WTC11 (cell line): ENCODE measurements around the gene PTPRN2. TPM values are rescaled to one million over a fixed set of nuclear protein-coding genes. Genes with fewer than 3 reads are reported as not detected.

ENCODE experiments used
- ATAC-seq: fragments of 200-7000 bp; cut with Tn5 transposase; 2 replicates; pipeline ENCODE4 v1.10.0; 2021; ENCODE audit warnings: mild to moderate bottlenecking, moderate library complexity
- CTCF ChIA-PET: fragments of 300-600 bp; sonication (Branson Sonifier 250); formaldehyde crosslinking; loops from one replicate; lab custom pipeline; 2021; ENCODE audit warnings: antibody characterized with exemption; lab: Charles Lee
- POLR2A ChIA-PET: fragments of 350-600 bp; sonication (Branson Sonifier 250); formaldehyde crosslinking; loops from one replicate; lab custom pipeline; 2021; ENCODE audit warnings: antibody characterized with exemption; lab: Charles Lee
- DNase-seq: peaks from one replicate; pipeline ENCODE4 v3.0.0; 2021; ENCODE audit warnings: low spot score
- H3K27ac Mint-ChIP-seq: 2 replicates; pipeline ENCODE4 v1.8.0; 2021; ENCODE audit warnings: mixed read lengths
- H3K27me3 Mint-ChIP-seq: 2 replicates; pipeline ENCODE4 v1.8.0; 2021; ENCODE audit warnings: low read depth, mild to moderate bottlenecking, moderate library complexity, mixed read lengths
- H3K36me3 Mint-ChIP-seq: 2 replicates; pipeline ENCODE4 v1.8.0; 2021; ENCODE audit warnings: mixed read lengths
- H3K4me1 Mint-ChIP-seq: 2 replicates; pipeline ENCODE4 v1.8.0; 2022; ENCODE audit warnings: mixed read lengths
- H3K4me3 Mint-ChIP-seq: 2 replicates; pipeline ENCODE4 v1.8.0; 2021; ENCODE audit warnings: mild to moderate bottlenecking, moderate library complexity, mixed read lengths
- H3K9me3 Mint-ChIP-seq: 2 replicates; pipeline ENCODE4 v1.8.0; 2021; ENCODE audit warnings: mixed read lengths
- CBFB ChIP-seq: sonication (generic); formaldehyde crosslinking; IDR thresholded peaks from 2 replicates; pipeline ENCODE4 v1.8.1; 2022; ENCODE audit warnings: mild to moderate bottlenecking, low read depth, missing genetic modification reagents
- CREM ChIP-seq: sonication (generic); formaldehyde crosslinking; IDR thresholded peaks from 2 replicates; pipeline ENCODE4 v1.8.1; 2022; ENCODE audit warnings: mild to moderate bottlenecking, missing genetic modification reagents, moderate library complexity
- FOXJ3 ChIP-seq: sonication (generic); formaldehyde crosslinking; IDR thresholded peaks from 2 replicates; pipeline ENCODE4 v1.9.0; 2021; ENCODE audit warnings: missing genetic modification reagents, mild to moderate bottlenecking, borderline replicate concordance
- KAT7 ChIP-seq: sonication (generic); formaldehyde crosslinking; IDR thresholded peaks from 2 replicates; pipeline ENCODE4 v1.8.1; 2023; ENCODE audit warnings: missing genetic modification reagents, mild to moderate bottlenecking, borderline replicate concordance
- NFATC4 ChIP-seq: fragments of 250-450 bp; sonication (Bioruptor Pico); IDR thresholded peaks from 2 replicates; pipeline ENCODE4 v1.9.0; 2021; ENCODE audit warnings: mild to moderate bottlenecking
- NFE2L1 ChIP-seq: sonication (generic); formaldehyde crosslinking; IDR thresholded peaks from 2 replicates; pipeline ENCODE4 v1.8.1; 2023; ENCODE audit warnings: missing genetic modification reagents
- NR2C2 ChIP-seq: sonication (generic); formaldehyde crosslinking; IDR thresholded peaks from 2 replicates; pipeline ENCODE4 v1.8.0; 2022; ENCODE audit warnings: mild to moderate bottlenecking, missing genetic modification reagents
- RELA ChIP-seq: sonication (generic); formaldehyde crosslinking; IDR thresholded peaks from 2 replicates; pipeline ENCODE4 v1.8.1; 2022; ENCODE audit warnings: missing genetic modification reagents, mild to moderate bottlenecking, borderline replicate concordance
- SMAD4 ChIP-seq: sonication (generic); formaldehyde crosslinking; IDR thresholded peaks from 2 replicates; pipeline ENCODE4 v1.8.0; 2022; ENCODE audit warnings: mild to moderate bottlenecking, missing genetic modification reagents
- SOX15 ChIP-seq: fragments of 250-450 bp; sonication (Bioruptor Pico); IDR thresholded peaks from 2 replicates; pipeline ENCODE4 v1.9.0; 2021; ENCODE audit warnings: mild to moderate bottlenecking
- TCF7 ChIP-seq: sonication (generic); formaldehyde crosslinking; IDR thresholded peaks from 2 replicates; pipeline ENCODE4 v1.8.0; 2022; ENCODE audit warnings: mild to moderate bottlenecking, low read depth, missing genetic modification reagents, moderate library complexity
- ZNF219 ChIP-seq: sonication (generic); formaldehyde crosslinking; IDR thresholded peaks from 2 replicates; pipeline ENCODE4 v1.8.0; 2023; ENCODE audit warnings: missing genetic modification reagents, mild to moderate bottlenecking, borderline replicate concordance
- ZNF416 ChIP-seq: fragments of 250-450 bp; sonication (Bioruptor Pico); IDR thresholded peaks from 2 replicates; pipeline ENCODE4 v1.9.0; 2021; ENCODE audit warnings: mild to moderate bottlenecking, inconsistent platforms
- total RNA-seq: library from RNA; stranded (reverse); gene quantifications from 3 replicates; pipeline ENCODE4 v1.2.3, GENCODE V29; 2021
- TF ChIP-seq, protein P1 (sequence below): sonication (generic); formaldehyde crosslinking; IDR thresholded peaks from 2 replicates; pipeline ENCODE4 v1.8.1; 2023; ENCODE audit warnings: mild to moderate bottlenecking, missing genetic modification reagents, borderline replicate concordance
- TF ChIP-seq, protein P2 (sequence below): sonication (generic); formaldehyde crosslinking; IDR thresholded peaks from 2 replicates; pipeline ENCODE4 v1.8.0; 2023; ENCODE audit warnings: mild to moderate bottlenecking, missing genetic modification reagents
- TF ChIP-seq, protein P3 (sequence below): sonication (generic); formaldehyde crosslinking; IDR thresholded peaks from 2 replicates; pipeline ENCODE4 v1.8.1; 2022; ENCODE audit warnings: mild to moderate bottlenecking, missing genetic modification reagents, moderate library complexity, borderline replicate concordance
- TF ChIP-seq, protein P4 (sequence below): sonication (generic); formaldehyde crosslinking; IDR thresholded peaks from 2 replicates; pipeline ENCODE4 v1.8.1; 2022; ENCODE audit warnings: low read depth, missing genetic modification reagents, borderline replicate concordance
- TF ChIP-seq, protein P5 (sequence below): sonication (generic); formaldehyde crosslinking; IDR thresholded peaks from 2 replicates; pipeline ENCODE4 v1.8.0; 2023; ENCODE audit warnings: missing genetic modification reagents, mild to moderate bottlenecking, borderline replicate concordance

The PTPRN2 gene
- total RNA-seq, 1 experiment from 2014 or later = 4.7 TPM

DNA sequence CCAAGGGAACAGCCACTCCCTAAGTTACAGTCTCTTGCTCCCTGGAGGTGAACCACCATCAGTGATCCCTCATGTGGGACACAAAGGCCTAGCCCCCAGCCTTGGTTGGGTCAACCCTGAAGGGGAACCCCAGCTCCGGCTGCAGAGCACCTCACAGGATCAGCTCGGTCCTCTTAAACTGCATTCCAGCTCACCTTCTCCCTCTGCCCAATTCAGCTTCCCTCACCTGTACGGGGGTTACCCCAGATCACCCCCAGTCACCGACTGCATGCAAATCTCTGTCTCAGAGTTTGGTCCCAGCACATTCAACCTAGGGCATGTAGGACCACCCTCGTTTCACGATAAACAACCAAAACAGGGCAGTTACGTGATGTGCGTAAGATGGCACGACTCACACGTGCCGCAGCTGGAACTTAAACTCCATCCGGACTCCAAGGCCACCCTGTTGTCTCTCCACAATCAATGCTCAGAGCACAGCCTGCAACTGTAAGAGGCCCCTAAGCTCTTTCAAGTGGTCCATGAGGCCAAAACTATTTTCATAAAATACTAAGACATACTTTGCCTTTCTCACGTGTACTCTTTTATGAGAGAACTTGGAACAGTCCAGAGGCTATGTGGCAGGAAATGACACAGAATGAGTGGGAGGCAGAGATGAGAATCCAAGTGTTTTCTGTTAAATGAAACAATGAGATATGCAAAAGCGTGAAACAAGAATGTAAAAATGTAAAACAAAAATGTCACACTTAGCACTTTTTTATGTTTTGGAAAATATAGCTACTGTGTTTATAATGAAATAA, 285.2 kb downstream of the PTPRN2 start:
- no peak for ATAC-seq
- Mint-ChIP-seq H3K4me1 (peaks cover 58% of the 10 kb centered on the region), H3K36me3 (peaks cover 16% of the 10 kb centered on the region), H3K27me3 (peaks cover 4% of the 10 kb centered on the region; the same call in 1 of the 2 replicates), H3K4me3 (no peak overlapping the region), H3K9me3 (peaks cover 12% of the 10 kb centered on the region), H3K27ac (no peak overlapping the region)
- TF ChIP-seq, protein P1, sequence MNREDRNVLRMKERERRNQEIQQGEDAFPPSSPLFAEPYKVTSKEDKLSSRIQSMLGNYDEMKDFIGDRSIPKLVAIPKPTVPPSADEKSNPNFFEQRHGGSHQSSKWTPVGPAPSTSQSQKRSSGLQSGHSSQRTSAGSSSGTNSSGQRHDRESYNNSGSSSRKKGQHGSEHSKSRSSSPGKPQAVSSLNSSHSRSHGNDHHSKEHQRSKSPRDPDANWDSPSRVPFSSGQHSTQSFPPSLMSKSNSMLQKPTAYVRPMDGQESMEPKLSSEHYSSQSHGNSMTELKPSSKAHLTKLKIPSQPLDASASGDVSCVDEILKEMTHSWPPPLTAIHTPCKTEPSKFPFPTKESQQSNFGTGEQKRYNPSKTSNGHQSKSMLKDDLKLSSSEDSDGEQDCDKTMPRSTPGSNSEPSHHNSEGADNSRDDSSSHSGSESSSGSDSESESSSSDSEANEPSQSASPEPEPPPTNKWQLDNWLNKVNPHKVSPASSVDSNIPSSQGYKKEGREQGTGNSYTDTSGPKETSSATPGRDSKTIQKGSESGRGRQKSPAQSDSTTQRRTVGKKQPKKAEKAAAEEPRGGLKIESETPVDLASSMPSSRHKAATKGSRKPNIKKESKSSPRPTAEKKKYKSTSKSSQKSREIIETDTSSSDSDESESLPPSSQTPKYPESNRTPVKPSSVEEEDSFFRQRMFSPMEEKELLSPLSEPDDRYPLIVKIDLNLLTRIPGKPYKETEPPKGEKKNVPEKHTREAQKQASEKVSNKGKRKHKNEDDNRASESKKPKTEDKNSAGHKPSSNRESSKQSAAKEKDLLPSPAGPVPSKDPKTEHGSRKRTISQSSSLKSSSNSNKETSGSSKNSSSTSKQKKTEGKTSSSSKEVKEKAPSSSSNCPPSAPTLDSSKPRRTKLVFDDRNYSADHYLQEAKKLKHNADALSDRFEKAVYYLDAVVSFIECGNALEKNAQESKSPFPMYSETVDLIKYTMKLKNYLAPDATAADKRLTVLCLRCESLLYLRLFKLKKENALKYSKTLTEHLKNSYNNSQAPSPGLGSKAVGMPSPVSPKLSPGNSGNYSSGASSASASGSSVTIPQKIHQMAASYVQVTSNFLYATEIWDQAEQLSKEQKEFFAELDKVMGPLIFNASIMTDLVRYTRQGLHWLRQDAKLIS (CRISPR knock-in tag) = no peak
- TF ChIP-seq CBFB (no peak), SMAD4 (CRISPR knock-in tag) (no peak), KAT7 (no peak), TCF7 (CRISPR knock-in tag) (no peak), NFATC4 (CRISPR knock-in tag) (no peak), ZNF416 (CRISPR knock-in tag) (no peak), CREM (CRISPR knock-in tag) (no peak), RELA (no peak), NR2C2 (CRISPR knock-in tag) (no peak), SOX15 (CRISPR knock-in tag) (no peak), FOXJ3 (CRISPR knock-in tag) (no peak), NFE2L1 (CRISPR knock-in tag) (no peak), ZNF219 (CRISPR knock-in tag) (no peak)
- TF ChIP-seq, protein P2, sequence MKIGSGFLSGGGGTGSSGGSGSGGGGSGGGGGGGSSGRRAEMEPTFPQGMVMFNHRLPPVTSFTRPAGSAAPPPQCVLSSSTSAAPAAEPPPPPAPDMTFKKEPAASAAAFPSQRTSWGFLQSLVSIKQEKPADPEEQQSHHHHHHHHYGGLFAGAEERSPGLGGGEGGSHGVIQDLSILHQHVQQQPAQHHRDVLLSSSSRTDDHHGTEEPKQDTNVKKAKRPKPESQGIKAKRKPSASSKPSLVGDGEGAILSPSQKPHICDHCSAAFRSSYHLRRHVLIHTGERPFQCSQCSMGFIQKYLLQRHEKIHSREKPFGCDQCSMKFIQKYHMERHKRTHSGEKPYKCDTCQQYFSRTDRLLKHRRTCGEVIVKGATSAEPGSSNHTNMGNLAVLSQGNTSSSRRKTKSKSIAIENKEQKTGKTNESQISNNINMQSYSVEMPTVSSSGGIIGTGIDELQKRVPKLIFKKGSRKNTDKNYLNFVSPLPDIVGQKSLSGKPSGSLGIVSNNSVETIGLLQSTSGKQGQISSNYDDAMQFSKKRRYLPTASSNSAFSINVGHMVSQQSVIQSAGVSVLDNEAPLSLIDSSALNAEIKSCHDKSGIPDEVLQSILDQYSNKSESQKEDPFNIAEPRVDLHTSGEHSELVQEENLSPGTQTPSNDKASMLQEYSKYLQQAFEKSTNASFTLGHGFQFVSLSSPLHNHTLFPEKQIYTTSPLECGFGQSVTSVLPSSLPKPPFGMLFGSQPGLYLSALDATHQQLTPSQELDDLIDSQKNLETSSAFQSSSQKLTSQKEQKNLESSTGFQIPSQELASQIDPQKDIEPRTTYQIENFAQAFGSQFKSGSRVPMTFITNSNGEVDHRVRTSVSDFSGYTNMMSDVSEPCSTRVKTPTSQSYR = no peak
- TF ChIP-seq, protein P3, sequence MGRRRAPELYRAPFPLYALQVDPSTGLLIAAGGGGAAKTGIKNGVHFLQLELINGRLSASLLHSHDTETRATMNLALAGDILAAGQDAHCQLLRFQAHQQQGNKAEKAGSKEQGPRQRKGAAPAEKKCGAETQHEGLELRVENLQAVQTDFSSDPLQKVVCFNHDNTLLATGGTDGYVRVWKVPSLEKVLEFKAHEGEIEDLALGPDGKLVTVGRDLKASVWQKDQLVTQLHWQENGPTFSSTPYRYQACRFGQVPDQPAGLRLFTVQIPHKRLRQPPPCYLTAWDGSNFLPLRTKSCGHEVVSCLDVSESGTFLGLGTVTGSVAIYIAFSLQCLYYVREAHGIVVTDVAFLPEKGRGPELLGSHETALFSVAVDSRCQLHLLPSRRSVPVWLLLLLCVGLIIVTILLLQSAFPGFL (CRISPR knock-in tag) = no peak
- TF ChIP-seq, protein P4, sequence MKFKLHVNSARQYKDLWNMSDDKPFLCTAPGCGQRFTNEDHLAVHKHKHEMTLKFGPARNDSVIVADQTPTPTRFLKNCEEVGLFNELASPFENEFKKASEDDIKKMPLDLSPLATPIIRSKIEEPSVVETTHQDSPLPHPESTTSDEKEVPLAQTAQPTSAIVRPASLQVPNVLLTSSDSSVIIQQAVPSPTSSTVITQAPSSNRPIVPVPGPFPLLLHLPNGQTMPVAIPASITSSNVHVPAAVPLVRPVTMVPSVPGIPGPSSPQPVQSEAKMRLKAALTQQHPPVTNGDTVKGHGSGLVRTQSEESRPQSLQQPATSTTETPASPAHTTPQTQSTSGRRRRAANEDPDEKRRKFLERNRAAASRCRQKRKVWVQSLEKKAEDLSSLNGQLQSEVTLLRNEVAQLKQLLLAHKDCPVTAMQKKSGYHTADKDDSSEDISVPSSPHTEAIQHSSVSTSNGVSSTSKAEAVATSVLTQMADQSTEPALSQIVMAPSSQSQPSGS = no peak
- TF ChIP-seq, protein P5, sequence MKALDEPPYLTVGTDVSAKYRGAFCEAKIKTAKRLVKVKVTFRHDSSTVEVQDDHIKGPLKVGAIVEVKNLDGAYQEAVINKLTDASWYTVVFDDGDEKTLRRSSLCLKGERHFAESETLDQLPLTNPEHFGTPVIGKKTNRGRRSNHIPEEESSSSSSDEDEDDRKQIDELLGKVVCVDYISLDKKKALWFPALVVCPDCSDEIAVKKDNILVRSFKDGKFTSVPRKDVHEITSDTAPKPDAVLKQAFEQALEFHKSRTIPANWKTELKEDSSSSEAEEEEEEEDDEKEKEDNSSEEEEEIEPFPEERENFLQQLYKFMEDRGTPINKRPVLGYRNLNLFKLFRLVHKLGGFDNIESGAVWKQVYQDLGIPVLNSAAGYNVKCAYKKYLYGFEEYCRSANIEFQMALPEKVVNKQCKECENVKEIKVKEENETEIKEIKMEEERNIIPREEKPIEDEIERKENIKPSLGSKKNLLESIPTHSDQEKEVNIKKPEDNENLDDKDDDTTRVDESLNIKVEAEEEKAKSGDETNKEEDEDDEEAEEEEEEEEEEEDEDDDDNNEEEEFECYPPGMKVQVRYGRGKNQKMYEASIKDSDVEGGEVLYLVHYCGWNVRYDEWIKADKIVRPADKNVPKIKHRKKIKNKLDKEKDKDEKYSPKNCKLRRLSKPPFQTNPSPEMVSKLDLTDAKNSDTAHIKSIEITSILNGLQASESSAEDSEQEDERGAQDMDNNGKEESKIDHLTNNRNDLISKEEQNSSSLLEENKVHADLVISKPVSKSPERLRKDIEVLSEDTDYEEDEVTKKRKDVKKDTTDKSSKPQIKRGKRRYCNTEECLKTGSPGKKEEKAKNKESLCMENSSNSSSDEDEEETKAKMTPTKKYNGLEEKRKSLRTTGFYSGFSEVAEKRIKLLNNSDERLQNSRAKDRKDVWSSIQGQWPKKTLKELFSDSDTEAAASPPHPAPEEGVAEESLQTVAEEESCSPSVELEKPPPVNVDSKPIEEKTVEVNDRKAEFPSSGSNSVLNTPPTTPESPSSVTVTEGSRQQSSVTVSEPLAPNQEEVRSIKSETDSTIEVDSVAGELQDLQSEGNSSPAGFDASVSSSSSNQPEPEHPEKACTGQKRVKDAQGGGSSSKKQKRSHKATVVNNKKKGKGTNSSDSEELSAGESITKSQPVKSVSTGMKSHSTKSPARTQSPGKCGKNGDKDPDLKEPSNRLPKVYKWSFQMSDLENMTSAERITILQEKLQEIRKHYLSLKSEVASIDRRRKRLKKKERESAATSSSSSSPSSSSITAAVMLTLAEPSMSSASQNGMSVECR = no peak
- POLR2A ChIA-PET = no interaction called here
- CTCF ChIA-PET = interaction anchor here (1.3 kb wide), 1 partner anchor 24 kb away, joined by 3 read pairs; no protein-coding TSS in a partner anchor
- no peak for DNase-seq
